ENCODE results near the gene PCK1.

Gene PCK1

GRCh38 chr20:57579331-57579897 lies 18.5 kb downstream of the PCK1 start:
- no peak for DNase-seq (ENCODE audit: extremely low spot score)
- no peak for TF ChIP-seq CTCF (IDR thresholded peaks at IDR 0.05; ENCODE audit: control extremely low read depth, extremely low read depth, low read depth, missing control alignments)
- CTCF ChIA-PET = interaction anchor here (1.2 kb wide), 1 partner anchor 14 kb away, joined by 4 read pairs; no protein-coding TSS in a partner anchor
- POLR2A ChIA-PET = no interaction called here

GRCh38 chr20:57579898-57580447 lies 19.1 kb downstream of the PCK1 start:
- POLR2A ChIA-PET = no interaction called here

GRCh38 chr20:57580478-57581201 lies 19.7 kb downstream of the PCK1 start:
- no peak for TF ChIP-seq CTCF (IDR thresholded peaks at IDR 0.05; ENCODE audit: control extremely low read depth, extremely low read depth, low read depth, missing control alignments)
- no peak for DNase-seq (ENCODE audit: extremely low spot score)
- ChIA-PET CTCF (interaction anchor here (1.4 to 1.5 kb wide), 2 partner anchors 8 to 14 kb away, joined by 3 to 4 read pairs; no protein-coding TSS in a partner anchor), POLR2A (no interaction called here)

More at GRCh38 chr20:57579898-57580447, 19.1 kb downstream of the PCK1 start:
- no peak for TF ChIP-seq CTCF (IDR thresholded peaks at IDR 0.05; ENCODE audit: control extremely low read depth, extremely low read depth, low read depth, missing control alignments)
- CTCF ChIA-PET = no interaction called here
- DNase-seq (ENCODE audit: extremely low spot score) = no peak

GRCh38 chr20:57581202-57582028 lies 20.5 kb downstream of the PCK1 start:
- ChIA-PET CTCF (interaction anchor here (1.2 to 1.5 kb wide), 3 partner anchors 9 to 60 kb away, joined by 3 to 4 read pairs (median 3); no protein-coding TSS in a partner anchor), POLR2A (no interaction called here)
- DNase-seq (ENCODE audit: extremely low spot score) = no peak
- TF ChIP-seq CTCF (IDR thresholded peaks at IDR 0.05; ENCODE audit: control extremely low read depth, extremely low read depth, low read depth, missing control alignments) = no peak

- CTCF ChIA-PET = interaction anchor here (1.2 to 1.5 kb wide), 3 partner anchors 10 to 61 kb away, joined by 3 to 4 read pairs (median 3); no protein-coding TSS in a partner anchor
These were observed 21.1 kb downstream of the PCK1 start for GRCh38 chr20:57582029-57582378.

More at GRCh38 chr20:57582029-57582378, 21.1 kb downstream of the PCK1 start:
- POLR2A ChIA-PET = no interaction called here
- no peak for TF ChIP-seq CTCF (IDR thresholded peaks at IDR 0.05; ENCODE audit: control extremely low read depth, extremely low read depth, low read depth, missing control alignments)
- DNase-seq (ENCODE audit: extremely low spot score) = no peak

Data from GM10248 (cell line).